GM18858 (cell line): ENCODE data around the gene IFT172.

ENCODE experiments used
- ATAC-seq: cut with Tn5 transposase; IDR thresholded peaks from one replicate; pipeline ENCODE4 v1.9.1; 2021; ENCODE audit not compliant: unreplicated experiment

The IFT172 gene

GRCh38 chr2:27494944-27495554, 5.5 kb upstream of the IFT172 start, which contains the start of gene FNDC4:
FNDC4 (minus strand) TSS chr2:27495200; CDS start chr2:27494679, 521 bp downstream.
- no peak for ATAC-seq

GRCh38 chr2:27494284-27494943, 4.9 kb upstream of the IFT172 start:
- no peak for ATAC-seq

DNA sequence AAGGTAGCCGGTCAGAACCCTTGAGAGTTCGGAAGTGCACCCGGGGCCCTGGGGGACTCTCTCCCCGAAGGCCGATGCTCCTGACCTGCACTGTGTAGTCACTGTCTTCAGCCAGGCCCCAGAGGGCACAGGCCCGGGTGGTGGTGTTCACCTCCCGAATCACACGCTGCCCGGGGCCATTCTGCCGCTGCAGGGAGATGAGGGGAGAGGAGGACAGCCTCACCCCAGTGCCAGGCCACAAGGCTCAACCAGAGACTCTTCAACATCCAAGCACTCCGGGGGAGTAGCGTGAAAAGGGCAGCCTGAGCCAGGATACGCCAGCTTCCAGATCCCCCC, 4.4 kb upstream of the IFT172 start:
- no peak for ATAC-seq

DNA sequence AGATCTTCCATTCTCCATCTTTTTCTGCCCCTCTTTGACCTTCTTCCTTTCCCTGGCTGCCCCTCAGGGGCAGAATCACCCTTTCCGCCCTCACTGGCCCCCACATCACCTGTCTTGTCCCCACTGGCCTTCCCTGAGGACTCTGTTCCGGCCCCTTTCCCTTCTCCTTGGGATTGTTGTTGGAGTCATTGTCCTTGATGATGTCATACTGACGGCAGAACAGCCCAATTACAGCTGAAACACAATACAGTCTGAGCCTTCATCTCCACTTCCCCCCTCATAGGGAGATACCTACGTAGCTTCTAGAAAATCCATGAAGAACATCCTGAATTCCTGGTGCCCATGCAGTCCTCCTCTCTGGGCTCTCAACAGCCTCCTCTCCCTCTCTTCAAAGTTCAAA, 3.0 kb upstream of the IFT172 start:
- ATAC-seq: no peak

- ATAC-seq: no peak
These were observed 435 bp downstream of the IFT172 start for GRCh38 chr2:27489118-27489497.

DNA sequence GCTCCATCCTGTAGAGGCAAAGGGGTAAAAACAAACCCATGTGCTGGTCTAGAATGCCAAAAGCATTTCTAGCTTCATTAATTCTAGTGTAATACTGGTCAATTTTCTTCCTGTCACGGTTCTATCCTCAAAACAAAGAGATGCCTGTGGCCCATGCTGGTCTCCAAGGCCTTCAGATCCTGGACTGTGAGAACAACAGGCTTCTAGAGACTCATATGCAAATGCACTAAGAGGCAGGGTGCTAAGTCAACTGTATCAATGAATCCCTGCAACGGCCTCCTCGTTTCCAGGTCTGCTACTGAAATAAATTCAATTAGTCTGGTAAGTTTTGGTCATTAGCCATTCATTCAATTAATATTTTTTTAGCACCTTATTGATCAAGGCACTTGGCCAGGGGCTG, 4.0 kb downstream of the IFT172 start:
- no peak for ATAC-seq

DNA sequence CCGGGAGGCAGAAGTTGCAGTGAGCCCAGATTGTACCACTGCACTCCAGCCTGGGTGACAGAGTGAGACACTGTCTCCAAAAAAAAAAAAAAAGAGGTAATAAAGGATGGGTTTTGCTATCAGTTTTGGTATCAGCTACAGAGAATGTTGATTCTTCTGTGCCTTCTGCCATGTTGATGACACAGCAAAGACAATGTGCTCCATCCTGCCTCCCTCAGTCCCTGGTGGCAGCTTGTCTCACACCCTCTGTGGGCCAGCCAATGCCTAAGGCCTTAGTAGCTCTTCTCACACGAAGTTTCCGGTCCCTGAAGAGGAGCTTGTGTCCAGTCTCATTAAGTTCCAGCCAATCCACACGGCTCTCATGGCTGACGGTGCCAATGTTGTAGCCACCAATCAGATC, 17.6 kb downstream of the IFT172 start:
- ATAC-seq: no peak

DNA sequence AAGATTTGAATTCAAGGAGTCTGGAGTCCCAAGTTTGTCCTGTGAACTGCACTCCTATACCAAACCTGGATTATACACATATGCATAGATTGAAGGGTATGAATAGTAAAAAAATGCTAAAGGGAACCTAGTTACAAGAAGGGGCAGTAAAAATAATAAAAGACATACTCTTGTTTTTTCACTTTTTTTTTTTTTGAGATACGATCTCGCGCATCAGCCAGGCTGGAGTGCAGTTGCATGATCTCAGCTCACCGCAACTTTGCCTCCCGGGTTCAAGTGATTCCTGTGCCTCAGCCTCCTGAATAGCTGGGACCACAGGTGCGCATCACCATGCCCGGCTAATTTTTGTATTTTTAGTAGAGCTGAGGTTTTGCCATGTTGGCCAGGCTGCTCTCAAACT, 25.1 kb downstream of the IFT172 start:
- no peak for ATAC-seq

DNA sequence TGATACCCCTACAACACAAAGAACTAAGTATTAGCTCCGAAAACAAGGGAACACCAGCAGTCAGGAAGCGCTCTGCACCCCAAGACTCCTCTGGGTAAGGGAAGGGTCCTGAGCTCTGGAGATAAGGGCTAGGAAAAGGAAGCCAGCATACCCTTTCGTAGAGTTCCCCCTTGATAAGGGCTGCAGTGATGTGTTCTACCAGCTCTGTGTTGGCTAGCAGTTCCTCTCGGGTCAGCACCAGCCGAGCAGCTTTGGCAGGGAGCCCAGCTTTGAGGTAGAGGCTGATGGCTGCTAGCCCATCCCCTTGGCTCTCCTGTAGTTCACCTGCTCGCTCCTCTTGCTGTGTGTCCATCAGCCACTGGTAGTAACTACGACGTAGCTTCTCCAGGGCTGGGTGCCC, 28.4 kb downstream of the IFT172 start:
- no peak for ATAC-seq

DNA sequence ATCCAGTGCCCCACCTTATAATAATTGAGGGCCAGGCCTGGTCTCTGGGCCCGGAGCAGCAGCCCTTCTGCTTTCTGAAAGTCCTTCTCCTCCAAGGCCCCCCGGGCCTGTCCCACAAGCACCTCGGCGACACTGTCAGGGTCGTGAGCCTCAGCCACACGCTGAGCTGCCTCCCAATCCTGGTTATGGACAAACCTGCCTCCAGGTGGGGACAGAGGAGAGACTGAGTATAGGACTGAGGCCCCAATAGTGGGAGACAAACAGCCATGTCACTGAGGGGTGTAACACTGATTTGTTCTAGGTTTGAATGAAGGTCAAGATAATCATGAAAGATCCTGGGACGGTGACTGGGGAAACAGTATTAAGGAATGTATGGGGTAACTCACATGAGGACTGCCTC, 35.6 kb downstream of the IFT172 start:
- ATAC-seq: no peak

GRCh38 chr2:27451095-27451494, 38.4 kb downstream of the IFT172 start:
- no peak for ATAC-seq

DNA sequence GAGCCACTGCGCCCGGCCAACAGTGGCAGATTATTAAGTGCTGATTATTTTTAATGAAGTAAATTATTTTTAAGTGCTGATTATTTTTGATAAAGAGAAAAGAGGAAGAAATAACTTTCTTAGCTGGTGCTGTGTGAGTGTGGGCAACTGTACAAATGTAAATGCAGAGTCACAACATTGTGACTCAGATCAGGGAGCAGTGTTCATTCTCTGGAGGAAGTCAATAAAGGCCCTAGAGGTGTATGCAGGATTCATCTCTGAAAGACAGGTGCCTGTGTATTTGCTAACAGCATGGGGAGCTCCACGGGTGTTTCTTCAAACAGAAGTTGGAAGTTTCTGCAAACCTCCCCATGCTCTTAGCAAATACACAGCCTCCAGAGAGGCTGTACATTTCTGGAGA, 41.2 kb downstream of the IFT172 start:
- no peak for ATAC-seq

GRCh38 chr2:27446057-27446456, 43.5 kb downstream of the IFT172 start:
- ATAC-seq: no peak

GRCh38 chr2:27445615-27446014, 43.9 kb downstream of the IFT172 start:
- no peak for ATAC-seq

GRCh38 chr2:27445155-27445554, 44.4 kb downstream of the IFT172 start:
- no peak for ATAC-seq

DNA sequence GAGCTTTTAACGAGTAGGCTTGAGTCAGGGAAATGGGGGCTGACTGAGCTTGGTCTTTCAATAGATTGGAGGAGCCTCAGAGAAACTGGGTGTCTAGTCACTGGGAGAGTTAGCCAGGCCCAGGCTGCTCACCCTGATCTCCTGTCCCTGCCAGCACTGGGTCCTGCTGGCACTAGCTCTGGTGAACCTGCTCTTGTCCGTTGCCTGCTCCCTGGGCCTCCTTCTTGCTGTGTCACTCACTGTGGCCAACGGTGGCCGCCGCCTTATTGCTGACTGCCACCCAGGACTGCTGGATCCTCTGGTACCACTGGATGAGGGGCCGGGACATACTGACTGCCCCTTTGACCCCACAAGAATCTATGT, 46.6 kb downstream of the IFT172 start:
- ATAC-seq: no peak

DNA sequence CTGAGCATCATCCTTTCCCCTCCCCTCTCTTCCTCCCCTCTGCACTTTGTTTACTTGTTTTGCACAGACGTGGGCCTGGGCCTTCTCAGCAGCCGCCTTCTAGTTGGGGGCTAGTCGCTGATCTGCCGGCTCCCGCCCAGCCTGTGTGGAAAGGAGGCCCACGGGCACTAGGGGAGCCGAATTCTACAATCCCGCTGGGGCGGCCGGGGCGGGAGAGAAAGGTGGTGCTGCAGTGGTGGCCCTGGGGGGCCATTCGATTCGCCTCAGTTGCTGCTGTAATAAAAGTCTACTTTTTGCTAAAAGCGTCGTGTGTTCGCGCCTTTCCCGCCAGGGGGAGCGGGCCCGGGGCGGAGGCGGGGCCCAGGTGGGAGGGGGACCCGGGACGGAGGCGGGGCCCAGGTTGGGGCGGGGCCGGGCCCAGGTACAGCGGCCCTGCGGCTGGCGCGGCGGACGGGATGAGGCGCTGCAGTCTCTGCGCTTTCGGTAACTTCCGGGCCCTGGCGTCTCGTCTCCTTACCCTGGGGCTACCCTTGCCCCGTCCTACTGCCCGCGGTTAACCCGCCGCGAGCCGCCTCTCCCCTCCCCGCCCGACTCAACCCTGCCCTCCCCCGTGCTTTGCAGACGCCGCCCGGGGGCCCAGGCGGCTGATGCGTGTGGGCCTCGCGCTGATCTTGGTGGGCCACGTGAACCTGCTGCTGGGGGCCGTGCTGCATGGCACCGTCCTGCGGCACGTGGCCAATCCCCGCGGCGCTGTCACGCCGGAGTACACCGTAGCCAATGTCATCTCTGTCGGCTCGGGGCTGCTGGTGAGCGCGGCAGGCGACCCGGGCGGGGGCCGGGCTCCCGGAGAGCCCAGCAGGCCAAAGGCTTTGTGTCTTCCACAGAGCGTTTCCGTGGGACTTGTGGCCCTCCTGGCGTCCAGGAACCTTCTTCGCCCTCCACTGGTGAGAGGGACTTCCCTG, 47.3 kb downstream of the IFT172 start, which contains the start of gene KRTCAP3:
Gene KRTCAP3, plus strand, starts transcription at position 424 of the 962 bp plus-strand sequence. Its CDS starts 32 bp downstream, at position 456.
- ATAC-seq: no peak

DNA sequence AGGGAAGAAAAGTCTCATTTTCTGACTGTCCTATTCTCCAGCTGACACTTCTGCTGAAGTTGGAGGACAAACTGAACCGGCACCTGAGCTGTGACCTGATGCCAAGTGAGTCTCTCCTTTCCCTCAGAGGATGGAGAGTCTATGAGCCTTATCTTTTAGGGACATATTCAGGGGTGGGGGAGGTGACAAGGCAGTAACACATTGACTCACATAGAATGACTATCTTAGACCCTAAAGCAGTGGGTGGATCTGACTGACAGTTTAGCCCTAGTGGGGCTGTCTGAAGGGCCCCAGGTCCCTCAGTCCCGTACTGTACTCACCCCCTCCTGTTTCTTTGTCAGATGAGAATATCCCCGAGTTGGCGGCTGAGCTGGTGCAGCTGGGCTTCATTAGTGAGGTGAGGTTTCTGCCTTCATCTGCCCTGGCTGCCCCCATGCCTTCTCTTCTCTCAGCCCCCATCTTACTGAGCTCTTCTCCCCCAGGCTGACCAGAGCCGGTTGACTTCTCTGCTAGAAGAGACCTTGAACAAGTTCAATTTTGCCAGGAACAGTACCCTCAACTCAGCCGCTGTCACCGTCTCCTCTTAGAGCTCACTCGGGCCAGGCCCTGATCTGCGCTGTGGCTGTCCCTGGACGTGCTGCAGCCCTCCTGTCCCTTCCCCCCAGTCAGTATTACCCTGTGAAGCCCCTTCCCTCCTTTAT, 48.2 kb downstream of the IFT172 start:
- no peak for ATAC-seq

DNA sequence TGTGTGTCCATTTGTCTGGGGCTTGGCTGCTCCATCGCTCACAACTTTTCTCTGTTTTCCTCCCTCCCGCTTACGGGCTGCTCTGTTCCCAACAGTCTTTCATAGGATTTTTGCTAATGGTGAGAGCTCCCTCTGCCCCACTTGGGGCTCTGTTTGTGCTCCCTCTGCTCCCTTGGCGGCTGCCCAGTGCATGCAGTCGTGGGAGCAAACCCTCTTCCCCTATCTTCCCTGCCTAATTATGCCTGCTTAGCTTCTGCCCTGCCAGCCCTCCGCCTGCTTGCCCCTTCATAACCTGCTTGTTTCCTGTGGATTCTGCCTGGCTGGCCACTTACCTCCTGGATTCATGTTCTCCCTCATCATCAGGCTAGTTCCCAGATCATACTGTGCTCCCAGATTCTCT, 53.9 kb downstream of the IFT172 start:
- no peak for ATAC-seq

GRCh38 chr2:27431395-27431794, 58.1 kb downstream of the IFT172 start:
- no peak for ATAC-seq

GRCh38 chr2:27428978-27429541, 60.5 kb downstream of the IFT172 start:
- ATAC-seq: peak; percentile 55
